GM04503 (cell line): ENCODE results near the gene HTRA1.

Experiments used
- DNase-seq: peaks from one replicate; pipeline ENCODE4 v3.0.0-alpha.2; 2012; ENCODE audit warnings: low read depth

Gene HTRA1

DNA sequence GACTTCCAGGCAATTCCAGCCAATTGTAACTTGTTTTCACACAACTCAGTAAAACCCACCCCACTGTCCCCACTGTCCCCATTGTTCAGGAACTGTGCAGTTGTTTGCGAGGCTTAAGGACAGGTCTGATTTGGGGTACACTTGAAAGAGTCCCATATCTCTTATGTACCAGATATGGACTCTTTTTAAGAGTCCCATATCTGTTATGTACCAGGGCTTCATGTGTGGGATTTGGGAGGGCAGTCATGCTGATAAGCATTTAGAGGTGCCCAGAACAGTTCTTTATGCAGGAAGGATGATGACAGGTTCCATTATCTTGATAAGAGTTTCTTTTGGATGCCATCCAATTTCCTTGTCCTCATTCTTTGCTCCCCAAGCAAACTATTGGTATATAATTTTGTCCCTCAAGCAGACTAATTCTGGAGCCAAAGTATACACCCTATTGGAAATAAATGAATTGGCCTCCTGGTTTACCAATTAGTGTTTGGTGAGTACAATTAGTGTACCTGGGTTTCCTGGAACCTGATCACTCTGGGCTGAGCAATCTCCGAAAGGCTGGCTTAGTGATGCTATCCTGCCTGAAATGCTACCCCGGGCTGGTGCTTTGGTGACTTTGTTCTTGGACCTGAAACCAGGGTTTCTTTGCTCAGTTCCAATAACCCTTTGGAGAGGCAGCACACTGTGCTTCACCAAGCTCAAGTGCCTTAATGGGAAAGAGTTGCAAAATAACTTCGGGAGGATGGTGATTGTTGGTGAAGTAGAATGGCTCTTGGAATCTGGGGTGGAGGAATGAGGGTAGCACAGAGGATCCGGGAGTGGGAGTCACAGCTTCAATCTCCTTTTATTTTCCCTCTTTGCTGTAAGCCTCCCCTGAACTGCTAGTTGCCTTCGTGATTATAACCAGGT lies 93.0 kb downstream of the HTRA1 start:
- no peak for DNase-seq

DNA sequence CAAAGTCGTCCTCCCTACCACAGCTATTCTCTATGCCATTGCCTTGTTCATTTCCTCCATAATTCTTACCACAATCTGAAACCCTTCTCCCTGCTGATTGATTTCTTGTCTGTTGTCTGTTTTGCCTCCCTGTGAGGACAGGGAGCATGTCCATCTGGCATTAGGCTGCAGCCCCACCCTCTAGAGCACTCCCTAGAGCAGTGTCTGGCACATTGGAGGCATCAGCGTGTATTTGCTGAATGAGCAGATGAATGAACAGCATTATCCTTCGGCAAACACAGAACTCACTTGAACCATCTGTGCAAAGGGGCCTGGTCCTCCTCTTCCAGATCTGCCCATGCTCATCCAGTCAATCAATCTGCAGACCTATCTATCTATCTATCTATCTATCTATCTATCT lies 94.1 kb downstream of the HTRA1 start:
- no peak for DNase-seq

GRCh38 chr10:122557516-122557915 lies 96.2 kb downstream of the HTRA1 start:
- no peak for DNase-seq

DNA sequence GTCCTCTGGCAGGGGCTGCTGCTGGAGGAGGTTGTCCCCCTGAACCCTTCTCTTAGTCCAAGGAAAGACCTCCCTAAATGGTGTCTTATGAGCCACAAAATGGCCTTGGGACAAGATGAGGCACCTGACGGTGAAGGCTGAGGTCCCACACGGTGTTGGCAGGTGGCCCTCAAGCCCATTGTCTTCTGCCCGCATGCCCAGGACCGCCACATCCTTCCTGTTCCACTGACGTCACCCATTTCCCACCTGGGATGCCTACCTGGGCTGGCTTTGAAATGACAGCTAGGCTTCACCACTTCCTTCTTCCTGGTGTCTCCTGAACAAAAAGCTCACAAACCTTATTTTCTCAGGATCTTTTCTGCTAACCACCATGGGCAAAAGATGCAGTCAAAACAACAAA lies 97.1 kb downstream of the HTRA1 start:
- DNase-seq, result no peak

- DNase-seq, result no peak
These were observed 97.9 kb downstream of the HTRA1 start for GRCh38 chr10:122559228-122559627.

- no peak for DNase-seq
These were observed 99.0 kb downstream of the HTRA1 start, which contains the start of gene DMBT1 for GRCh38 chr10:122560279-122560804. TSS of gene DMBT1 (plus strand) at chr10:122560754. CDS start at chr10:122560771, 17 bp downstream.

- DNase-seq, result no peak
These were observed 99.9 kb downstream of the HTRA1 start for GRCh38 chr10:122561212-122561611.

- no peak for DNase-seq
These were observed 100.4 kb downstream of the HTRA1 start for GRCh38 chr10:122561792-122562191.
